NCI-H2171 treated with DMSO at 0.1 percent for 48 hours (cell line): ENCODE results near the gene KLF3.
"Not testable (repeated sequence)": the region's sequence is repeated elsewhere in the genome, so short reads cannot be mapped to it uniquely, and the experiment has no call there.

Experiments
- DNase-seq: peaks from one replicate; lab custom pipeline; 2025; lab: John Stamatoyannopoulos, UW

Gene KLF3

DNA sequence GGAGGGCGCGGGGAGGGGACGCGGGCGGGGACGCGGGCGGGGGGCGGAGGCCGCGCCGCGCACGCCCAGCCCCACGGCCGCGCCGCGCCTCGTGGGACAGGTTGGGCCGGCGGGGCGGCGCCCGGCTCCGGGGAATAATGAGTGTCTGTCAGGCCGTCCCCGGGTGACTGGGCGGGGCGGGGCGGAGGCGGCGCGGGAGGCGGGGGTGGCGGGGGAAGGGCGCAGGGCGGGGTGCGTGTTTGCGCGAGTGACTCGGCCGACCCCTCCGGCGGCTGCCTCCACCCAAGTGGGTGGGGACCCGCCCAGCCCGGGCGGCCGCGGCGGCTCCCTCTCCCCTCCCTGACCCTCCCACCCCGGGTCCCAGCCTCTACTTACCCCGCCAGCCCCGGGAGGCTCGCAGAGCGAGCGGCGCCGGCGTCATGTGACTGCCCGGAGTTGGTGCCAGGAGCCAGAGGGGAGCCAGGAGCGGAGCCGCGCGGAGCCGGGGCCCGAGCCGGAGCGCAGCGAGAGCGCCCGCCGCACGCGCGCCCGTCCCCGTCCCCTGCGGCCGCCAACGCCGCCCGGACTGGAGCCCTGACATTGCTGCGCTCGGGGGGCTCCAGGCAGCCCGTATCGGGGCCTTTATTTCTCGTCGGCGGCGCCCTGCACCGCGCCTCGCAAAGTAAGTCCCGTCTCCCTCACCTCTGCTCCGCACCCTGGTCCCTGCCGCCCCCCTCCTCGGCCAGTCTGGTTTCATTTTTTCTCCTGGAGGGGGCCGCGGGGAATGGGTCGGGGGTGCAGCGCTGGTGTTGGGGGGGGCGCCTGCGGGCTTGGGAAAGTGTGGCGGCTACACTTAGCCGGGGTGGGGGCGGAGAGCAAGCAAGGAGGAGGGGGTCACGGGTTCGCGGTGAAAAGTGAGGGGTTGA is at the start of gene KLF3:
Gene KLF3 (plus strand): TSS at position 399 of the 905 bp plus-strand sequence. CDS start 16,427 bp downstream, outside the sequence.
- peak; percentile 78 for DNase-seq

DNA sequence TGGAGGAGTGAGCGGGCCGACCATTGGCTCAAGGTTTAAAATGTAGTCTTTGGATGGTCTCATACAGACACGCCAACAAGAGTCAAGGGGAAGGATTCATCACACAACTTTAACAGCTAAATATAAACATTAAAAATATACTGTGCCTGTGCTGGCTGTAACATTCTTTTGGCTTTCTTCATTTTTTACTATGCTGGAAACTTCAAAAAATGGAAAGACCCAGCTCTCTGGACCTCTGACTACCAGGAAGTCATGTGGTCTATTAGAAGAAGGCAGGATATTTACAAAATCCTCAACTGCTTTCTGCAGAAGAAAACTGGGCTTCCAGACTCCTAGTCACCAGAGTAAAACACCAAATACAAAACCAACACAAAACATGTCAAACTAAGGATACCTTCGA is 49.8 kb upstream of the KLF3 start:
- no peak for DNase-seq

DNA sequence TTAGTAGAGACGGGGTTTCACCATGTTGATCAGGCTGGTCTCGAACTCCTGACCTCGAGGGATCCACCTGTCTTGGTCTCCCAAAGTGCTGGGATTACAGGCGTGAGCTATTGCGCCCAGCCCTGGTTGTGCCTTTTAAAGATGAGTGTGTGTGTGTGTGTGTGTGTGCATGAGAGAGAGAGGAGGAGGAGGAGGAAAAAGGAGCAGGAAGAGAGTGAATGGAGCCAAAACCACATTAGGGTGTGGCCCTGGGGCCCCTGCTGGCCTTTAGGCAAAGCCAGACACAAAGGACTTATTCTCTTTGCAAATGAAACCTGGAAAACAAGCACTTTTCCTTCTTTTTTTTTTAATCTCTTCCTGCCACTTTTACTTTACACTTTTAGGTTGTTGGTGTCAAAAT is 48.2 kb upstream of the KLF3 start:
- DNase-seq = no peak

DNA sequence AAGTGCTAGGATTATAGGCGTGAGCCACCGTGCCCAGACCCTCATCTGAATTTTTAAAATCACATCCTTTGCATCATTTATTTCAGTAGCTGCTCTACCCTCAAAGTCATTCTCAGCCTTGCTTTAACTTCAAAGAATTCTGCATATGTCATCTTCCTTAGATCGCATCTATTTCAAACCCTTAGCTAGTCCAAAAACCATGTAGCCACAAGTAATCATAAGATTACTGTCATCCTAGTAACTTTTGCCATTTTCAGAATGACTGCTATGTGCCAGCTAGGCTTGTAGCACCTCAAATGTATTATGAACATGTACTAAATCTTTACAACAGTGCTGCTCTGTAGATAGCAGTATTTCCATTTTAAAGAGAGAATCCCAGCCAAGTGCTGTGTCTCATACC is 45.5 kb upstream of the KLF3 start:
- DNase-seq = no peak

DNA sequence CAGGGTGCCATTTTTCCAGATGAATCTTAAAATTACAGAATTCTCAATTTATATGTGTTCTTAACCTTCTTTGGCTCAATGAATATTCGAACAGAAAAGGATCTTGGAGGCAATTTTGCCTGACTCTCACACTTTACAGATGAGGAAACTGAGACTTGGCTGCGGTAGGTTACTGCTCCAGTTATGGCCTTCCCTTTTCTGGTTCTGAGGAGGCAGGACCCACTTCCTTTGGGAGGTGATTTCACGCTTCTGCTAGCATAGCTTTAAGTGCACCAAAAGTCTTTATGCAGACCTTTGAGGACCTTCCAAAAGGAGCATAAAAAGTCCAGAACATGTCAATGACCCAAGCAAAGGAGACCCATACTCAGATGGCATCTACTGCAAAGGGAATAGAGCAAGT is 44.7 kb upstream of the KLF3 start:
- no peak for DNase-seq

DNA sequence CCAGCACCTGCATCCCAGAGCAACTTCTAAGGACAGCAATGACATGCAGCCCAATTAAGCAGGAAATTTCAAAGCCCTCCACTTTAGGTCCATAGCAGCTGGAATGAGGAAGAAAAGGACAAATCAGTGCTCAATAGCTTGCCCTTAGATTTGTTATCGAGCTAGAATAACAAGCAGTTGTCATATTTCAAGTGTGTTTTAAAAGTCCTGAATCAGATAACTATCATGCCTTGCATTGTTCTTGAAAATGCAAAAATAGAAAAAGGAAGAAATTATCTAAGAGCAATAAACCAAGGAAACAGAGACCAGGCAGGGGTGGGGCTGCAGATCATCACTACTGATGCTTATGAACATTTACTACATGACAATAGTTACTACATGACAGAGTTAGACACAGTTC is 43.9 kb upstream of the KLF3 start:
- DNase-seq = no peak

DNA sequence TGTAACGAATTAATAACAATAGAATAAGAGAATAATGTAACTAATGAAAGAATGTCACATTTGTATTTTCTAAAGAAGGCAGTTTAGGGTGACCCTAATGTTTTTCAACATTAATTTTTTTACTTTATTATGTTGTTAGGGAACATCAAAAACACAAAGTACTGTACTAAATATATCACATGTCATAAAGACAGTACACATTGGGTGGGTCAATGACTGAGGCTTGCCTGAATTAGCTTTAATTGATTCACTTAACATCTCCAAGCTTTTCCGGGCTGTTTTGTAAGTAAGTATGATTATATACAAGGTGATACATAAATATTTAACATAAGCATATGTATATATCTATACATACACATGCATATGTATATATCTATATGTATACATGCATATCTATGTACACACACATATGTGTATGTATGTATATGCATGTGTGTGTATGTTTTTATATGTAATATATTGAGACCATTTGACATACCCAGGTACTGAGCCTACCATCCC is 43.4 kb upstream of the KLF3 start:
- no peak for DNase-seq

DNA sequence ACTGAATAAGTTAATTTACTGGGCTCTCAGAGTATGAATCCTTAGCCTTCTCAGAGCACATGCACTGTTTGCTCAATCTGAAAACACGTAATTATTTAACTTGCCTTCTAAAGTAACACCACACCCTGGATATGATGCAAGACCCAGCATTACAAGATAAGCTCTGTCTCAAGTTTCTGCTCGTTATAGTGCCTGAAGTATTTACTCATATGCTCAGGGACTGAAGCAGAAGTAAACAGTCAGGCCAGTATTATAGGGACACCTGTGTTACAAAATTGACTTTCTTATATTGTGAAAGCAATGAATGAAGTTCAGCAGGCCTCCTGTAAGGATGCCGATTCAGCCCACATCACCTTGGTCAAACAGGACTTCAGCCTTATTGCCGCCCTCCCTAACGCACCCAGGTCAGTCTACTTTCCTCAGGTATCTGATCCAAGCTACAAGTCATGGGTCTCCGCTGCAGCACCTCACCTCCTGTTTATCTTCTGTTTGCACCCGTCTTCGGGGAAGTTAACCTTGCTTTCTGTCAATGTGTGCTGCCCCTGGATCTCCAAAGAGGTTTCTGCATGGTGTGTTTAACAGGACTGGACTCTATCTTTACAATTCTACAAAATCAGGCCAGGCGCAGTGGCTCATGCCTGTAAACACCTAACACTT is 42.8 kb upstream of the KLF3 start:
- DNase-seq = peak; percentile 57

DNA sequence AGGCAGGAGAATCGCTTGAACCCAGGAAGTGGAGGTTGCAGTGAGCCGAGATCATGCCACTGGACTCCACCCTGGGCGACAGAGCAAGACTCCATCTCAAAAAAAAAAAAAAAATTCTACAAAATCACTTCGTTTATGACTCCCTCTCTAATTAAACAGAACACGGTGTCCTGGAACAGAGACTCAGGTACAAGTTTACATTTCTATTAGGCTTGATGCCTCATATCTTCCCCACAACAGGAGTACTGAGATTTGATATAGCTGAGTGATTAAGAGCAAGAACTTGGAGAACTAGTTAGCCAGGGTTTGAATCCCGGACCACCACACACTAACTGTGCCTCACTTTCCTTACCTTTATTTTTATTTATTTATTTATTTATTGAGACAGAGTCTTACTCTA is 42.2 kb upstream of the KLF3 start:
- DNase-seq = no peak

DNA sequence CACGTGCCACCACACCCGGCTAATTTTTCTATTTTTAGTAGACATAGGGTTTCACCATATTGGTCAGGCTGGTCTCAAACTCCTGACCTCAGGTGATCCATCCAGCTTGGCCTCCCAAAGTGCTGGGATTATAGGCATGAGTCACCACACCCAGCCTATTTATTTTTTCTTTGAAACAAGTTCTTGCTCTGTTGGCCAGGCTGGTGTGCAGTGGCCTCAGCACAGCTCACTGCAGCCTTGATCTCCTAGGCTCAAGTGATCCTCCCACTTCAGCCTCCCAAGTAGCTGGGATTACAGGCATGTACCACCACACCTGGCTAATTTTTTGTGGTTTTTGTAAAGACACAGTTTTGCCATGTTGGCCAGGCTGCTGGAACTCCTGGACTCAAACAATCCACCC is 41.7 kb upstream of the KLF3 start:
- not testable (repeated sequence) for DNase-seq

DNA sequence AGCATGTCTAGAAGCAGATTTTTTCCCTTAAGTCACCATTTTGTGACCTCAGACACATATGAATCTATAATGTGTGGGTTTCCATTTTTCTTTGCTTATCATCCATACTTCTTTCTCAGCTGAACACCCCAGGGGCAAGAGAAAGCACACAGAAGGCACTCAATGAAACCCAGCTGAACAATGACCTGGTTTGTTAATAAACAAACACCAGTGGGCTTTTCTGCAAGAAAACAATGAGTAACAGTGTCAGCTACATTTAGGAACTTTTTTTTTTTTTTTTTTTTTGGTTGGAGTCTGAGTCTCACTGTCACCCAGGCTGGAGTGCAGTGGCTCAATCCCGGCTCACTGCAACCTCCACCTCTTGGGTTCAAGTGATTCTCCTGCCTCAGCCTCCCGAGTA is 40.7 kb upstream of the KLF3 start:
- DNase-seq = no peak

DNA sequence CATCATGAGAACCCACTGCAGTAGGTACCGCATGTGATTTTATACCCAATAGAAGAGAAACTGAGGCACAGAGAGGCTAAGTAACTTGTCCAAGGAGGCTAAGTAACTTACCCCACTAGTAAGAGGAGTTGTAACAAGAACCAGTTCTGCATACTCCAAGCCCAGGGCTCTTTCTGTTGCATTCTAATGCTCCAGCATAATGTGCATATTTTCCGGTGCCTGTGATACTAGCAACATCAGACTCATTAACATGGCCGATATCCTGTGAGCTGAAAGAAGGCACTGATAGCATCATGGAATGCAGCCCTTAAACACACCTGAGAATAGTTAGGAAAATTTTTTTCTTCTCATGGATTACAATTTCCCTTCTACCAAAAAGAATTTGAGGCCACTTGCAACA is 39.7 kb upstream of the KLF3 start:
- DNase-seq = no peak

DNA sequence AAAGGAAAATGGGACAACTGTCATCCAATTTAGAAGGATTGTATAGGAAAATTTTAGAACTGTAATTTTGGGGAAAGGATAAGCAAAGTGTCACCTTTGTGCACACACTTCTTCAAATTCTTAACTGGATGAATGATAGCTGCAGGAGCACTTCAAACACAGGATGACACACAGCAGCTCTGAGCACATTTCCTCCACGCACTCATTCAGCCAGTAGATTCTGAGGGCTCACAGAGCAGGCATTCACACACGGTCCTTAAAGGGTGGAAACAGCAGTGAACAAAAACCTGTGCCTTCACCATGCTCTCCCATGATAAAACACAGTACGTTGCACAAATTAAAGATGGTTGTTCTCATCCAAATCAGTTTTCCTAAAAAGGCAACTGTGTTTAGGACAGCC is 38.5 kb upstream of the KLF3 start:
- DNase-seq = no peak

DNA sequence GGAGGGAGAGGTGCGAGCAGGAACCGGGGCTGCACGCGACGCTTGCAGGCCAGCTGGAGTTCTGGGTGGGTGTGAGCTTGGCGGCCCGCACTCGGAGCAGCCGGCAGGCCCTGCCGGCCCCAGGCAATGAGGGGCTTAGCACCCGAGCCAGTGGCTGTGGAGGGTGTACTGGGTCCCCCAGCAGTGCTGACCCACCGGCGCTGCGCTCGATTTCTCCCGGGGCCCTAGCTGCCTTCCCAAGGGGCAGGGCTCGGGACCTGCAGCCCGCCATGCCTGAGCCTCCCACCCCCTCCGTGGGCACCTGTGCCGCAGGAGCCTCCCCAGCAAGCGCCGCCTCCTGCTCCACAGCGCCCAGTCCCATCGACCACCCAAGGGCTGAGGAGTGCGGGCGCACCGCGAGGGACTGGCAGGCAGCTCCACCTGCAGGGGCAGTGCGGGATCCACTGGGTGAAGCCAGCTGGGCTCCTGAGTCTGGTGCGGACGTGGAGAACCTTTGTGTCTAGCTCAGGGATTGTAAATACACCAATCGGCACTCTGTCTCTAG is 37.0 kb upstream of the KLF3 start:
- not testable (repeated sequence) for DNase-seq

DNA sequence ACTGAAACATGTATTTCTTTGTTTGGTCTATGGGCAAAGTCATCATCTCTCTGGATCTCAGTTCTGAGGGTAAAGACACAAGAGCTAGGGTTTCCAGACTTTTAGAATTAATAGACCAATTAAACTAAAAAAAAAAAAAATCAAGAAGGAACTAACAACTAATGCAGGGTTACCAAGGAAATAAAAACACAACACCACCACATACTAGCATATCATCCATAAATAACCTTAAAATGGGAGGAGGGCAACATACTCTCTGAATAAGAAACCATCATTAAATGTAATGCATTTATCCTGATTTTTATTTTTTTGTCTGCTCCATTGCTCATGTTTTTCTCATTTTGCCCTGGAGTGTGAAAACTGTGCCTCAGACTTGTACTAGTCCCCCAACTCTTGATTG is 33.5 kb upstream of the KLF3 start:
- DNase-seq = no peak

DNA sequence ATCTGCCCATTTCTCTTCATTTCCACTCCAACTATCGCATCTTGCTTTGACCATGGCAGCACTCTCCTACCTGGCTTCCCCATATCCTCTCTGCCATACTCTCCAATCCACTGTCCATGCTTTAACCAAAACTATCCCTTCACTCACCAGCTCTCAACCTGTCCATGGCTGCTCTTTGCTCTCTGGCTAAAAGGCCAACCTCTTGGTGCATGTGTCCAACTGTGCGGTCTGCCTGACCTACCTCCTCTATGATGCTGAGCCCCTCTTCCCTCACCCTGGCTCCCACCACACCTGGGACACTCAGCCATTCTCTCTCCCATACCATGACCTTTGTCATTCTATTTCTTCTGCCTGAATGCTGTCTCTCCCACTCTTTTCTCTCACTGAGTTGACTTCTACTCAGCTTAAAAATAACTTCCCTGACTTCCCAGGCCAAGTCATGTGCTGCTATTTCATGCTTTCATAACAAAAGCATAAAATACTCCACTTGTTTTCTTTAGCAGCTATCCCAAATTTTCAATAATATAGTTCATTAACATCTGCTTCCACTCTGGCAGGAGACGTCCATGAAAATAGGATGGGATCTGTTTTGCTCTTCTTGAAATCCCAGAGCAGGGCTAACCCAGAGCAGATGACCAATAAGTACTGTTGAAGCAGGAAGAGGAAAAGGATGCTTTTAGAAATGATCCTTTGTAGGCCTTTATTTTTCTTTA is 29.8 kb upstream of the KLF3 start:
- DNase-seq = no peak

DNA sequence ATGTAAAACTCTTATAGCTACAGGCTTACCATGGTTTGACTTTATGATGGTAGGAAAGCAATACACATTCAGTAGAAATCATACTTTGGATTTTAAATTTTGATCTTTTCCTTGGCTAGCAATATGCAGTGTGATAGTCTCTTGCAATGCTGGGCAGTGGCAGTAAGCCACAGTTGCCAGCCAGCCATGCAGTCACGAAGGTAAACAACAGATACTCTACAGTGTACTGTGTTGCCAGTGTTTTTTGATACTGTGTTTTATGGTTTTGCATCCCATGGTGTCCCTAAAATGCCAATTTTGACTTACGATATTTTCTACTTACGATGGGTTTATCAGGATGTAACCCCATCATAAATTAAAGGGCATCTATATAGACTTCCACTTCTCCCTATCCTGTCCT is 24.8 kb upstream of the KLF3 start:
- DNase-seq = no peak

DNA sequence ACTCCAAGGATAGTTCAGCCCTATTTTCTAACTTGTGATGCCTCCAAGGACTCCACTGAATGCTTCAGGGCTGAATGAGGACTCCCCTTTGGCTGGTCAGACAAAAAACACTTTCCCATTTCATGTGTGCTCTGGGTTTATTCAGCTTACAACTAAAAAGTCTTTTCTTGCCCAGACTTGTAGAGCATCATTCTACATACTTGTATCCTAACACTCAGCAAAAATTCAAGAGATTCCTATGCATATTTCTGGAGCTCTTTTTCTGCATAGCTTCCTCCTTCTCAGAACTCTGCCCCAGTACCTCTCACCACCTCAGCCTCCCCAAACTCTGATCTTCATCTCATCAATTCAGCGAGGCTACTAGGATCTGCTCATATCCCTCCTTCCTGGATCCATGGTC is 22.2 kb upstream of the KLF3 start:
- DNase-seq = no peak

DNA sequence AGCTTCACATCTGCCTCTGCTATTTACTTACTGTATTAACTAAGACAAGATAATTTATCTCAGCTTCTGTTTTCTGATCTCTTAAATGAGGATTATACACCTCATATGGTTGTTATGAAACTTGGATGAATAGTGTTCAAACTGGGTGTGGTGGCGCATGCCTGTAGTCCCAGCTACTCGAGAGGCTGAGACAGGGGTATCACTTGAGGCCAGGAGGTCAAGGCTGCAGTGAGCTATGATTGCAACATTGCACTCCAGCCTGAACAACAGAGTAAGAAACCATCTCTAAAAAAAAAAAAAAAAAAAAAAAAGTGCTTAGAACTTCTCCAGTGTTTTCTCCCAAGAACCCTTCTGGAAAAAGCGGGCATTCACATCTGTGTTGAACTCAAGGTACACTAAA is 19.8 kb upstream of the KLF3 start:
- DNase-seq = no peak

DNA sequence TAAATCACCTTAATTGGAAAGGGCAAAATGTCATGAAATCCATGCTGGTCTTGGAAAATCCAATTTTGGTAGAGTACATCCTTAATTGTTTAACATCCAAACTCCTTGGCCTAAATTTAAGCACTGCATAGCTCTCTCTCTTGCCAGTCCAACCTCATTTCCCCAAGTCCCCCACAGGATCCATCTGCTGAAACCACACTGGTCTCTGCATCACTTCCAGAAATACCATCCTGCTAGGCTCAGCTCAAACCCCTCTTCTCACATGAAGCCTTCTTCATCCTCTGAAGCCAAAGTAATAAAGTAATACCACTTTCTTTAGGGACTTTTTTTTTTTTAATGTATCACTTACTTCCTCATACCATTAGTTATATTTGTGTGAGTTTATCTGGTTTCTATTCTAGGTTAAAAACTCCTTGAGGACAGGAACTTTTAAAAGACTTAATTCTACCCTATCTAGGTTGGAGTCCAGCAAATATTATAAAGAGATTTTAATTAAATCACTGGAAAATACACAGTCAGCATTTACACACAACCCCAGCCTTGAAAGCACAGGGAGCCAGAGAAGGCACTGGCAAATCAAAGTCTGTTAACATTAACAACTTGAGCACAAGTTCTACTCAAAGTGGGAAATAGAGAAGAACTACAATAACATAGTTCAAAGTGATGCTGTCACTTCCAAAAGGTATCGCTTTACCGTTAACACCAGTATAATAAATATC is 16.7 kb upstream of the KLF3 start:
- DNase-seq = no peak

DNA sequence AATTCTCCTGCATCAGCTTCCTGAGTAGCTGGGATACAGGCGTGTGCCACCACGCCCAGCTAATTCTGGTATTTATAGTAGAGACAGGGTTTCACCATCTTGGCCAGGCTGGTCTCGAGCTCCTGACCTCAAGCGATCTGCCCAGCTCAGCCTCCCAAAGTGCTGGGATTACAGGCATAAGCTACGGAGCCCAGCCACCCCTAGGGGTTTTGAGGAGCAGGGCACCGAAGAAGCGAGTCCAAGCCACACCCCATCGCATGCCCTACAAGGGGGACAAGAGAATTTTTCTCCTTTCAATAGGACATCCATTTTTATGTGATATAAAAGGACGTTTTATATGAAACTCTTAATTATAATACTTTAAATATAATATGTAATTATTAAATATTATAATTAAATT is 13.9 kb upstream of the KLF3 start:
- no peak for DNase-seq

DNA sequence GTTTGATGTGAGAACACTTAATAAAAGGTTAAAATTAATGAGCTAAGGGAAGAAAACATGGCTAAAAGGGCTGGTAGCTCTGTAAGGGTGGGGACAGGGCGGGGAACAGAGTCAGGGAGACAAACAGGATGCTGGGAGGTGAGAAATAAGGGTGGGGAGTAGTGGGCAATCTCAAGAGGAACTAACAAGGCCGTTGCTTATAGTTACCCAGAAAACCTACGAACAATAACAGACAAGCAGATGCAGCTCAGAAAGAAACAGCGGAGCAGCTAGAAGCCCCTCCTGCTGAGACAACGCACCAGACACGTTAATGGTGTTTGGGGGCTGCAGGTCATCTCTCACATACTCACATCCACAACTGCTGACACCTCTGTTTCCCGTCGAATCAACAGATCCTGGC is 9.7 kb upstream of the KLF3 start:
- DNase-seq = no peak
